HG03139 (cell line): ENCODE data around the gene TMEM186.
"Not testable (repeated sequence)": the region's sequence is repeated elsewhere in the genome, so short reads cannot be mapped to it uniquely, and the experiment has no call there.

Source experiments
- ATAC-seq: cut with Tn5 transposase; IDR thresholded peaks from one replicate; pipeline ENCODE4 v1.9.1; 2021; ENCODE audit not compliant: unreplicated experiment

Gene TMEM186

DNA sequence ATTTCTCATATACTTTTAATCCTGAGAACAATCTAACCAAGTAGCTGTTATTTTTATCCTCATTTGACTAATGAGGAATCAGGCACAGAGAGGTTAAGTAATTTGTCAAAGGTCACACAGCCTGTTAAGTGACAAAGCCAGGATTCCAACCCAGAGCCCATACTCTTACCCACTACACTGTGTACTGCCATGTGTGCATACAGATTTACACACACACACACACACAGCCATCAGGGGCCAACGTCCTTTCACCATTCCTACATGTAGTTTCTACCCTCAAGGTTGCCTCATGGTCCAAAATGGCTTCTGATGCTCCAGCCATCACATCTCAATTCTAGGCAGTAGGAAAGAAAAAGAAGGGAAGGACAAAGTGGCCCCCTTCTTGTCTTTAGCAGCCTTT, 22.1 kb downstream of the TMEM186 start:
- no peak for ATAC-seq

- ATAC-seq, result no peak
These were observed 23.2 kb downstream of the TMEM186 start for GRCh38 chr16:8774208-8774607.

GRCh38 chr16:8773537-8773936, 23.9 kb downstream of the TMEM186 start:
- ATAC-seq, result no peak

- ATAC-seq, result no peak
These were observed 28.7 kb downstream of the TMEM186 start for GRCh38 chr16:8768692-8769091.

DNA sequence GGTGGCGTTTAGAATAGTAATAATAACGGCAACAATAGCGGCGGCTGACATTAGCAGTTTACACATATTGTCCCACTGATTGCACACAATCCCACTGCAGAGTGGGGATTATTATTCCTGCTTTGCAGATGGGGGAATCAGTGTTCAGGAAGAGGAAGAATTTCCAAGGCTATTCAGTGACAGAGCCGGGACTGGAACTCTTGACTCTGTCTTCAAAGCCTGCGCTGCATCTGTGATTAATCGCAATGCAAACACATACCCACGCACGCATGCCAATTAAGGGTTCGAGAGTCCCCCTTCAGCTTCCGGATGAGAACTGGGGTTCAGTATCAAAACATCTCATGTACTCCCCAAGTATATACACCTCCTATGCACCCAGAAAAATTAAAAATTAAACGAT, 29.2 kb downstream of the TMEM186 start:
- no peak for ATAC-seq

- ATAC-seq, result no peak
These were observed 30.3 kb downstream of the TMEM186 start for GRCh38 chr16:8767176-8767575.

DNA sequence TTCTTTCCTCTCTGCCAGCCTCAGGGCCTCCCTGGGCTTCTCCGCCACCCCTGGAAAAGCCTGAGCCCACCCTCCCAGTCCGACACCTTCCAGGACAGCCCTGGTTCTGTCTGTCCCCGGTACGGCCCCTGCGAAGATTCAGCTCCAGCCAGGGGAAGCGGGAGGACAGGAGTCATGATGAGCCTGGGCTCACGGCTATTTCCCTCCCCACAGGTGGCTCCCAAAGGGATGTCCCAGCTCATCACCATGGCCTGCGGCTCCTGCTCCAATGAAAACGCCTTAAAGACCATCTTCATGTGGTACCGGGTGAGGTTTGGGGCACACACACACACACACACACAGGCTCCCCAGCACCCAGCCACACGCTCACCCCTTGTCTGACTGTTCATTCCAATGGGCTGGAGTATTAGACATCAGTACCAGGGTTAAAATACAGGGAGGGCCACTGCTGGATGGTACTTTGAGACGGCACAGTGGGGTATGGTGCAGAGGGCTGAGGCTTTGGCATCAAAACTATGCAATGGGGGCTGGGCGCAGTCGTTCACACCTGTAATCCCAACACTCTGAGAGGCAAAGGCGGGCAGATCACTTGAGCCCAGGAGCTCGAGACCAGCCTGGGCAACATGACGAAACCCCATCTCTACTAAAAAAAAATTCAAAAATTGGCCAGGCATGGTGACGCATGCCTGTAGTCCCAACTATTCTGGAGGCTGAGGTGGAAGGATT, 32.8 kb downstream of the TMEM186 start:
- no peak for ATAC-seq

- no peak for ATAC-seq
These were observed 33.5 kb downstream of the TMEM186 start for GRCh38 chr16:8763899-8764298.

DNA sequence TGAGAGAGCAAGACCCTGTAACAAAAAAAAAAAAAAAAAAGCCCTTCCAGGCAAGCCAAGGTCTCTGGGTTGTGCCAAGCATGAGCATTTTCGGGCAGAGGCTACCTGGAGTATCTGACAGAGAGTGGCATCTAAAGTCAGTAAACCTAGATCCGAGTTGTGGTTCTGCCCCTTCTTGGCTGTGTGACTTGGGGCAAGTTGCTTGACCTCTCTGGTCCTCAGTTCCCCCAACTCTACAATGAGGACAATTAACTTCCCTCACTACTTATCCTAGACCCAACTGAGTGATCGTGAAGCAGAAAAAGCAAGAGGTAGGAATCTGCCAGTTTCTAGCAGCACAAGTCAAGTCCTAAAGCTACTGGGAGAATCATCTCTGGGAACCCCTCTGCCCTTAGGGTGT, 34.4 kb downstream of the TMEM186 start:
- ATAC-seq, result no peak

DNA sequence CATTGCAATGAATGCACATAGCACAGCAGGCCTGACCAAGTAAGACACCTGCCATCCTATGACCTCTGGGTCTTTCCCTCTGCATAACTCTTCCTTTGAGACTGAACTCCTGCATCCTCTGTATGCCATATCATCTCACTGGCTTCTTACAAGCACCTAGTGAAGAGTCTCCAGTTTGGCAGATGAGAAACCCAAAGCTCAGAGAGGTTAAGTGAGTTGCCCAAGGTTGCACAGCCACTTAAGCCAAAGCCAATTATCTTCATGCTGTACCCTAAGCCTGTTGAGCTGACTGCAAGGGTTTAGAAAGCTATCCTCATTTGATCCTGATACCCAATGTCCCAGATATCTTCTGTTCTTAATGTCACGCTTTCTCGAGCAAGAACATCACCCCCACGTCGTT, 35.2 kb downstream of the TMEM186 start:
- ATAC-seq, result no peak

- no peak for ATAC-seq
These were observed 36.4 kb downstream of the TMEM186 start for GRCh38 chr16:8761078-8761477.

- ATAC-seq, result no peak
These were observed 37.4 kb downstream of the TMEM186 start for GRCh38 chr16:8760021-8760420.

DNA sequence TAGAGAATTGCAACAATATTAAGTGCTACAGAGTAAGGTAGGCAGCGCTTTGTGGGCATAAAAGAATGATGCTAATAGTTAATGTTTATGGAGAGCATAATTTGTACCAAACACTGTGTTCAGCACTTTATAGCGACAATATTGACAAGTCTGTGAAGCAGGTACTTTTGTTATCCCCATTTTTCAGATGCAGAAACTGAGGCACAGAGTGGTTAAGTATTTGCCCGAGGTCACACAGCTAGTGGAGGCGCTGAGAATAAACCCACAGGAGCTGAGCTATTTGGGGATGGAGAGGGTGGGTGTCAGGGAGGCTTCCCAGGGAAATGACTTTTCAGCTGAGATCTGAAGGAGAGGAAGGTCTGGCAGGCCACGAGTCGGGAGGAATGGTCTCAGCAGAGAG, 39.4 kb downstream of the TMEM186 start:
- no peak for ATAC-seq

- no peak for ATAC-seq
These were observed 40.7 kb downstream of the TMEM186 start for GRCh38 chr16:8756755-8757154.

DNA sequence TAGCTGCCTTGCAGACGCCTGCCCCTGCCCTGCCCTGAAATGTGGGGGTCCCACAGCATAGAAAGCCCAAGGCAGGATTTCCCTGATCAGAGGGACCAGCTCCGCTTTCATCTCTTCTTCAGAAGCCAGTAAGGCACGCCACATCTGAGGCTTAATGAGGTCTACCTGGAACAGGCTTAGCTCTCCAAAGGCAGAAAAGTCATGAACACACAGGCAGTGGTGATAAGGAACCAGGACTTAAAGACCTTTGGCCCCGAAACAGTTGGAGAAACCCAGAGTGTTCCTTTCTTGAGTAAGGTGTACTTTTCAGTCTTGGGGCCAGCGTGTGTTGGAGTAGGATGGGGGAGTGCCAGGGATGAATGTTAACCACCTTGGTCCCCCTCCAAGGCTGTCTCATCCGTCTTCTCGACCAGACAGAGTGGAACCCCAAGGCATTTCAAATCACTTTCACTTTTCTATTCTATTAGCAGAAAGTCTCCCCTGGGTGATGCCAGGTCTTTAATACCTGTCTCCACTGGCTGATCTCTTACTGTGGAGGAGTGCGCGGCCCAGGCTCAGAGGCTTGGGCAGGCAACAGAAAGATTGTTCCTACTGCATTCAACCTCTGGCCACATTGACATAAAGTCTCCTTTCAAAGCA, 43.9 kb downstream of the TMEM186 start:
- no peak for ATAC-seq

DNA sequence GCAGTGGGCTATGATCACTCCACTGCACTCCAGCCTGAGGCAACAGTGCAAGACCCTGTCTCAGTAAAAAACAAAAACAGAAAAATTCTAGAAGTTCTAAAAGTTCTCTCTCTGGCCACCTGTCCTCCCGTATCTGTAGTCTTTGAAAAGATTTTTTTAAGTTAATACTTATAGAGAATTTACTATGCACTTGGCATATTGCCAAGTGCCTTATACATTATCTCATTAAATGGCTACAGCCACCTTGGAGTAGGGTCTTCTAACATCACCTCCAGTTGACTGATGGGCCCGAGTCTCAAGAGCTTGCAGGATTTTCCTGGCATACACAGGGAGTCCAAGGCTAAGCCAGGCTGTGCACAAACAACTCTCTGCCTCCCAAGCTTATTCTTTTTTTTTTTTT, 44.7 kb downstream of the TMEM186 start:
- ATAC-seq, result no peak

GRCh38 chr16:8751481-8752311, 45.7 kb downstream of the TMEM186 start:
- no peak for ATAC-seq

DNA sequence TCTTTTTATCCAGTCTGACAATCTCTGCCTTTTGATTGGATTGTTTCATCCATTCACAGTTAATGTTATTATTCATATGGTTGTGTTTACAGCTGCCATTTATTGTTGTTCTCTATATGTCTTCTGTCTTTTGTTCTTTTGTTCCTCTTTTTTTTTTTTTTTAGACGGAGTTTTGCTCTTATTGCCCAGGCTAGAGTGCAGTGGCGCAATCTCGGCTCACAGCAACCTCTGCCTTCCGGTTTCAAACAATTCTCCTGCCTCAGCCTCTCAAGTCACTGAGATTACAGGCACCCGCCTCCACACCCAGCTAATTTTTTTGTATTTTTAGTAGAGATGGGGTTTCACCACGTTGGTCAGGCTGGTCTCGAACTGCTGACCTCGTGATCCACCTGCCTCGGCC, 48.5 kb downstream of the TMEM186 start:
- ATAC-seq, result not testable (repeated sequence)
